HG03108 (cell line): ENCODE measurements around the gene DDR2.
"Not testable (repeated sequence)": the region's sequence is repeated elsewhere in the genome, so short reads cannot be mapped to it uniquely, and the experiment has no call there.

Source experiments
- ATAC-seq: cut with Tn5 transposase; IDR thresholded peaks from one replicate; pipeline ENCODE4 v1.9.1; 2021; ENCODE audit warnings: moderate library complexity; ENCODE audit not compliant: unreplicated experiment

DDR2 gene

DNA sequence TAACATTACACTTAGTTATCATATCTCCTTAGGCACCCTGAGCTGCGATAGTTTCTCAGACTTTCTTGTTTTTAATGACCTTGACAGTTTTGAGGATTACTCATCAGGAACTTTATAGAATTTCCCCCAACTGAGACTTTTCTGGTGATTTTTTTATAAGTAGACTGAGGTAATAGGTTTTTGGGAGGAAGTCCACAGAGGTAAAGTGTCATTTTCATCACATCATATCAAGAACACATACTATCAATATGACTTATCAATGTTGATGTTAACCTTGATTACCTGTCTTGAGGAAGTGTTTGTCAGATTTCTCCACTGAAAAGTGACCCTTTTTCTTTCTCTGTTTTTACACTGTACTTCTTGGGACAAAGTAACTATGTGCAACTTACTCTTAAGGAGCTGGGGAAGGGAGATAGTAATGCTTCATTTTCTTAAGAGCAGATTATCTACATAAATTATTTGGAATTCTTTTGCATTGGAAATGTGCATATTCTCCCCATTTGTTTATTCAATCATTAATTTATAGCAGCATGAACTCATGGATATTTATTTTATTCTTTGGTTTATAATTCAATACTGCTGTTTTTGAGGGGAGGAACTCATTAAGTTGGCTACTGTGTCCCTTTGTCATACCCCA lies 85.4 kb downstream of the DDR2 start:
- ATAC-seq = no peak

DNA sequence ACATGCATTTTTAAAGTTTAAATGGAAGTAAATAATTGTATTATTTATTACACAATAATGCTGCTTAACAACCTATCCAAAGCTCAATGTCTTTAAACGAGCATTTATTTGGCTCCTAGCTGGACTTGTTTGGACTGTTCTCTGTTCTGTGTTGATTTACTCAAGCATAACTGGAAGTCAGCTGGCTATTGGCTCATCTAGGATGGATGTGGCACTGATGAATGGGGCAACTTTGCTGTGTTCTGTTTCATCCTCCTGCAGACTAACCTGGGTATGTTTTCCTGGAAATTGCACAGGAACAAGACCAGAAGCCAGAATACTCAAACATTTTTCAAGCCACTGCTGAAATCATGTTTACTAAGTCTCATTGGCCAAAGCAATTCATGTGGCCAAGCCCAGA lies 87.4 kb downstream of the DDR2 start:
- no peak for ATAC-seq

- ATAC-seq = no peak
Observed at GRCh38 chr1:162720996-162721395, 88.7 kb downstream of the DDR2 start.

GRCh38 chr1:162721471-162721870 lies 89.2 kb downstream of the DDR2 start:
- ATAC-seq = no peak

GRCh38 chr1:162722036-162722435 lies 89.8 kb downstream of the DDR2 start:
- no peak for ATAC-seq

GRCh38 chr1:162724583-162725120 lies 92.4 kb downstream of the DDR2 start:
- no peak for ATAC-seq

- ATAC-seq = no peak
Observed at GRCh38 chr1:162725301-162725837, 93.1 kb downstream of the DDR2 start.

- no peak for ATAC-seq
Observed at GRCh38 chr1:162726555-162726954, 94.3 kb downstream of the DDR2 start.

DNA sequence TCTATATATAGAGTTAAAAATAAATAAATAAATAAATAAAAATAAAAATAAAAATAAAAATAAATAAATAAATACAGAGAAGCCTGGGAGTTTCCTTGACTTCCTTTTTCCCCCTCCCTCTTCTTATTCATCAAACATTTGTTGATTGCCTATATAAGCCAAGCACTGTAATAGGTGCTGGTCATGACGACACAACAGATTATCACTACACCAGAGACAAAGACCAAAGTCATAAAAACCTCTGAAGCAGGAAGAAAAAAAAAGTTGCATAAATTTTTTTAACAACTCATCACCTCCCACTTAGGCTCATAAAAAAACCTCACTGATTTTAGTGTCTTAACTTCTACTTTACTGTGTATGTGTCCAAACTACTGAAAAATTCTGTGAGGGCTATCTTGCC lies 95.2 kb downstream of the DDR2 start:
- not testable (repeated sequence) for ATAC-seq

DNA sequence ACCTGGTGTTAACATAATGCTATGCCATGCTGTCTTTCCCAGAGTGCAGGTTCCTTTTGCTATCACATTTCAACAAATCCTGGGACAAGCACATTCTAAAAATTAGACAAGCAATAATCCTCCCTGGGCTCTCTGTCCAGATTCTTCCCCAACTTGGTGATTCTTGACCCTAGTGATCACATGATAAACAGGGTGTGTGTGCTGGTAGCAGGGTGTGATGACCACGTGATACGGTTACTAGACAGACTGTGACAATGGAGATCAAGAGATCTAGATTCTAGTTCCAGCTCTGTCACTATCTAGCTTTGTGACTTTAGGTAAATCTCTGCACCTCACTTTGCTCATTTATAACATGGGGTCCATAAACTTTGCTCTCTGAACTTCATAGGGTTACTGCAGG lies 96.3 kb downstream of the DDR2 start:
- no peak for ATAC-seq

DNA sequence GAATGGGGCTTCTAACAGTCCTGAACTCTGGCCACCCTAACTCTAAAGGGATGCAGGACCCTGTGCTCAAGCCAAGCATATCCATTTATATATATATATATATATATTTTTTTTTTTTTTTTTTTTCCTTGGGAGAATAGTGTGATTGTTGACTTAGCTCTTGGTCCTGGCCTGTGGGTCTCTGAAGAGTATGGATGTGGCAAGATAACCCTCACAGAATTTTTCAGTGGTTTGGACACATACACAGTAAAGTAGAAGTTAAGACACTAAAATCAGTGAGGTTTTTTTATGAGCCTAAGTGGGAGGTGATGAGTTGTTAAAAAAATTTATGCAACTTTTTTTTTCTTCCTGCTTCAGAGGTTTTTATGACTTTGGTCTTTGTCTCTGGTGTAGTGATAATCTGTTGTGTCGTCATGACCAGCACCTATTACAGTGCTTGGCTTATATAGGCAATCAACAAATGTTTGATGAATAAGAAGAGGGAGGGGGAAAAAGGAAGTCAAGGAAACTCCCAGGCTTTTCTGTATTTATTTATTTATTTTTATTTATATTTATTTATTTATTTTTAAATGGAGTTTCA lies 97.0 kb downstream of the DDR2 start:
- not testable (repeated sequence) for ATAC-seq

GRCh38 chr1:162732094-162732493 lies 99.8 kb downstream of the DDR2 start:
- ATAC-seq = no peak

DNA sequence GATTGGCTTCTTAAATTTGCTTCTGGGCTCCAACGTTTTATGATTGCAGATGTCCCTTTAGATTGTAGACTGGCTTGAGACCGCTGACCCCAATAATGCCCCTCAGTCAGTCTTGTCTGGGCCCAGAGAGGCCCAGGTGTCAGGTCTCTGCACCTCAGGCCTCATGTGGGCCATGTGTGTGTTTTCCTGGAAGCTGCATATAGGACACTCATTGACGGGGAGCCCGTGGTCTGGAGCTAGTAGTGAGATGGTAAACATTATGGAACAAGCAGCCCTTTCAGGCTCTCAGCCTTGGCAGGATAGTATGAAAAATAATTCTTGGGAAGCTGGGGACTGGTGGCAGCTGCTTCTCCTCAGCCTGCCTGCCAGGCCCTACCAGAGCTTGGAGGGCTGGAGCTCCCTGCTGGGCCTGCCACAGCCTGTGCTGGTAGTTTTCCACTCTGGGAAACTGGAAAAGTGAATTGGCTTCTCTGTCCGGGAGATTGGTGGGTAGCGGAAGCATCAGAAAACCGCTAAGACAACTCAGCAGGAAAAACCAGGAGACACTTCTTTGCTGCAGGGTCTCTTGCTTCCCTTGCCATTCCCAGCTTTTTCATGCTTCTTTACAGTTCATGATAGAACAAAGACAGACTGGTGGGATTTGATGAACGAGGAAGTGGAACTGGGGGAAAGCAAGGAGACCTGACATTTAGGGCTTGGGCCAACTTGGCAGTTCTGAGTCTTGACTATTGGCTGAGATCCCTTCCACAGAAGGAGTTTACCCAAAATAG lies 100.5 kb downstream of the DDR2 start:
- ATAC-seq = no peak

DNA sequence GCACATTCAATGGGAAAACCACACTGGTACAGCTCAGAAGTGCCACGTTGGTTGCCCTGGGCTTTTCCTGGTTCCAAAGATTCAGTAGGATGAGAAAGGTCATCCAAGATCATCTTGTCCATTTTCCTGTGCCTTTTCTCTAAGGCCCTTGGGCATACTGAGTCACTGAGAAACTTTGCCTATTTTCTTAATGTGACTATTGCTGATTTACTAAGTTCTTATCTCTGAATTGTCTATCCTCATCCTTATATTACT lies 101.0 kb downstream of the DDR2 start:
- ATAC-seq = no peak

DNA sequence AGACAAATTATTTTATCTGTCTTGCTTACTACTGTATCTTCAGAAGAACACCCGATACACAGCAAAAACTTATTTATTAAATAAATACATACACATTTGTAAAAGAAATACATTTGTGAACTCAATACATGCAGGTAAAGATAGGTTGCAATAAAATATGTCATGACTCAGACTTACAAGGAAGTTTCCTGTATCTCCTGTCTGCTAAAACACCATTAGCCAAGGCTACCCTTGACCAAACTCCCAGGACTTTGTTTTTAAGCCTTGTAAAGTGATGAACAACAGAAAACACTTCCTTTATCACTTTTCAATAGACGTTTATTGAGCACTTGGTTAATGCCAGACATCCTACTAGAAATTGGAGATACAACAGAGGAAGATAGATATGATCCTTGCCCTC lies 101.8 kb downstream of the DDR2 start:
- no peak for ATAC-seq

DNA sequence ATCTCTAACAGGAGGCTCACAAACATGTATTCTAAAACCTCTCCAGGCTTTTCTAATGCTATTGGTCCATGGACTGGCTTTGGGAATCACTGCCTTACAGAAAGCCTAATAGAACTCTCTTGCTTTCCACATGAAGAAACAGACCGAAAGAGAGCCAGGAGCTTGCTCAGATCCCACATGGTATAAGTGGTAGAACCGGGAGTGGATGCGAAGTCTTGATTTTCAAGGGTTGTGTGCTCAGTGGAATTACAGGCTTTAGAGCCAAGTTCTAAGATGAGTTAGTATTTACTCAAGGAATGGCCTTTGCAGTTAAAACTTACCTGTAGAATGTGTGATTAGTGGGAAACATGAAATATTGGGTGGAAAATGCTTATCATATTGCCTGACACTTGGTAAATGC lies 103.9 kb downstream of the DDR2 start:
- no peak for ATAC-seq

DNA sequence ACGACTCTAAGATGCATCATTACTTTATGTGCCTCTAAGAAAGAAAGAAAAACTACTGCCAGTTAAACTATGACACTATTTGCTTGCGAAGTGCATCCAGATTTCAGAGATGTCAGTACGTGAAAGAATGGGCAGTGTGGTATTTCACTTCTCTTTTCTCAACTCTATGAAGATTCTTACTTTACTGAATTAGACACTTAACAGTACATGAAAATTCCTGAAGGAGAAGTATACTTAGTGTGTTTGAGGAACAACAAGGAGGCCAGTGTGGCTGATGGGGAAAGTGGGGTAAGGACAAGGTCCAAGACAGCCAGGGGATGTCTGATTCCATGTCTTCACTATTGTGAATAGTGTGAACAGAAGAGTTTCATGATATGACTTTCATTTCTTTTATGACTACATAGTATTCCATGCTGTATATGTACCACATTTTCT lies 104.4 kb downstream of the DDR2 start:
- peak; percentile 74 for ATAC-seq

DNA sequence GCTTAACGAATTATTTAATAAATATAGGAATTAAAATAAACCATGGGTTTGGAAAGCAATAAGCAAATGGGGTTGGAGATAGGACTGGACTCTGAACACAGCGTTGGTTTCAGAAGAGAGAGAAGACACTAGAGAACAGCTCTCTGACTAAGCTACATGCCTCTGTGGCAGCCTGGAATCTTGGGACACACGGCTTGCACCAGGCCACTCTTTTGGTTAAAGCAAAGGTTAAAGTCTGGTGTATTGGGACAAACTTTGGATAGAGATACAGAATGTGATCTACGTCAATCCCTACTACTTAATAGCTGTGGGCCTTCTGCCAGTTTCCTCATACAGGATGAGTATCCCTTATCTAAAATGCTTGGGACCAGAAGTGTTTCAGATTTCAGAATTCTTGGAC lies 108.5 kb downstream of the DDR2 start:
- ATAC-seq = no peak

- ATAC-seq = no peak
Observed at GRCh38 chr1:162741574-162741973, 109.3 kb downstream of the DDR2 start.

GRCh38 chr1:162746264-162746942 lies 114.1 kb downstream of the DDR2 start:
- not testable (repeated sequence) for ATAC-seq

- no peak for ATAC-seq
Observed at GRCh38 chr1:162753001-162753658, 120.9 kb downstream of the DDR2 start.
